Liver (tissue), 9 donors: ENCODE measurements around the gene TCF7L1. TPM values are rescaled to one million over a fixed set of nuclear protein-coding genes. Genes with fewer than 3 reads are reported as not detected.

Experiments used
- DNase-seq: peaks from one replicate; pipeline ENCODE4 v3.0.0-alpha.2; 2017; ENCODE audit warnings: low spot score
- H3K27ac ChIP-seq, 2 donors: one replicate each; pipeline ENCODE4 v1.7.0; 2013; ENCODE audit warnings: inconsistent platforms in 2 of 2, low read length in 2 of 2, control low read depth in 1 of 2, low read depth in 1 of 2, mild to moderate bottlenecking in 1 of 2
- H3K27me3 ChIP-seq, 4 donors: one replicate each; pipeline versions ENCODE4 v1.6.1 to v1.7.0; 2013; ENCODE audit warnings: low read length in 3 of 4, inconsistent platforms in 1 of 4, mild to moderate bottlenecking in 1 of 4, moderate library complexity in 1 of 4; ENCODE audit not compliant: control insufficient read depth in 4 of 4, insufficient read depth in 4 of 4
- H3K36me3 ChIP-seq, 4 donors: one replicate each; pipeline versions ENCODE4 v1.6.1 to v1.7.0; 2013; ENCODE audit warnings: low read length in 3 of 4, mild to moderate bottlenecking in 3 of 4, low read depth in 1 of 4, moderate library complexity in 1 of 4; ENCODE audit not compliant: control insufficient read depth in 4 of 4, insufficient read depth in 3 of 4
- H3K4me1 ChIP-seq, 4 donors: one replicate each; pipeline versions ENCODE4 v1.6.1 to v1.7.0; 2013; ENCODE audit warnings: low read length in 3 of 4, mild to moderate bottlenecking in 3 of 4, moderate library complexity in 1 of 4; ENCODE audit not compliant: control insufficient read depth in 4 of 4, insufficient read depth in 4 of 4
- H3K4me3 ChIP-seq, 3 donors: one replicate each; pipeline versions ENCODE4 v1.6.1 to v1.7.0; 2013; ENCODE audit warnings: low read length in 3 of 3, control low read depth in 1 of 3, low read depth in 1 of 3, mild to moderate bottlenecking in 1 of 3
- H3K9ac ChIP-seq, 2 donors: one replicate each; pipeline ENCODE4 v1.7.0; 2013; ENCODE audit warnings: low read length in 2 of 2, mild to moderate bottlenecking in 2 of 2, moderate library complexity in 2 of 2, control low read depth in 1 of 2, low read depth in 1 of 2
- H3K9me3 ChIP-seq, 4 donors: one replicate each; pipeline versions ENCODE4 v1.6.1 to v1.7.0; 2013; ENCODE audit warnings: low read length in 3 of 4; ENCODE audit not compliant: control insufficient read depth in 4 of 4
- EGR1 ChIP-seq, 2 donors: IDR thresholded peaks; 2 replicates each; pipeline ENCODE4 v1.6.1; 2016 to 2018; ENCODE audit warnings: antibody characterized with exemption in 2 of 2, low read depth in 2 of 2
- FOXA1 ChIP-seq: IDR thresholded peaks from 2 replicates; pipeline ENCODE4 v1.6.1; 2016; ENCODE audit warnings: antibody characterized with exemption
- FOXA2 ChIP-seq: IDR thresholded peaks from 2 replicates; pipeline ENCODE4 v1.6.1; 2016; ENCODE audit warnings: antibody characterized with exemption
- GABPA ChIP-seq, 2 donors: IDR thresholded peaks in 1 of 2; conservative IDR thresholded peaks in 1 of 2; 2 replicates each; pipeline ENCODE4 v1.6.1; 2016; ENCODE audit warnings: antibody characterized with exemption in 2 of 2, mild to moderate bottlenecking in 1 of 2, moderate library complexity in 1 of 2
- HNF4A ChIP-seq, 2 donors: conservative IDR thresholded peaks; 2 replicates each; pipeline ENCODE4 v1.6.1; 2016; ENCODE audit warnings: antibody characterized with exemption in 2 of 2, mild to moderate bottlenecking in 2 of 2
- HNF4G ChIP-seq: IDR thresholded peaks from 2 replicates; pipeline ENCODE4 v1.6.1; 2016; ENCODE audit warnings: antibody characterized with exemption
- JUND ChIP-seq, 2 donors: IDR thresholded peaks; 2 replicates each; pipeline ENCODE4 v1.6.1; 2016; ENCODE audit warnings: antibody characterized with exemption in 2 of 2
- NR2F2 ChIP-seq: IDR thresholded peaks from 2 replicates; pipeline ENCODE4 v1.6.1; 2016; ENCODE audit warnings: antibody characterized with exemption
- RAD21 ChIP-seq, 2 donors: IDR thresholded peaks; 2 replicates each; pipeline ENCODE4 v1.6.1; 2016; ENCODE audit warnings: antibody characterized with exemption in 2 of 2, mild to moderate bottlenecking in 2 of 2
- RXRA ChIP-seq, 2 donors: IDR thresholded peaks; 2 replicates each; pipeline ENCODE4 v1.6.1; 2017 to 2018; ENCODE audit warnings: antibody characterized with exemption in 2 of 2, mild to moderate bottlenecking in 1 of 2
- SP1 ChIP-seq: IDR thresholded peaks from 2 replicates; pipeline ENCODE4 v1.6.1; 2018; ENCODE audit warnings: antibody characterized with exemption, mild to moderate bottlenecking
- TAF1 ChIP-seq: conservative IDR thresholded peaks from 2 replicates; pipeline ENCODE4 v1.6.1; 2016; ENCODE audit warnings: antibody characterized with exemption, mild to moderate bottlenecking
- YY1 ChIP-seq: IDR thresholded peaks from 2 replicates; pipeline ENCODE4 v1.6.1; 2016; ENCODE audit warnings: antibody characterized with exemption, mild to moderate bottlenecking
- WGBS: extraction: QIAGEN DNeasy Blood & Tissue Kit; methylation state at CpG from one replicate; pipeline ENCODE4 v1.1.7; 2013; 5-methylcytosine and 5-hydroxymethylcytosine counted together
- polyA plus RNA-seq, 2 donors: library from polyadenylated mRNA; stranded (reverse) in 1 of 2; unstranded in 1 of 2; fragments of 200-250 nt in 1 of 2; fragments of >200 nt in 1 of 2; fragmentation: Nextera tagmentation in 1 of 2; extraction: Ambion mirVana in 1 of 2; gene quantifications; one replicate each; pipeline versions ENCODE4 v1.2.1 to v1.2.3, GENCODE V29; 2013 to 2015
- total RNA-seq, 2 donors: library from RNA; depleted of rRNA; stranded (reverse); fragments of >200 nt; gene quantifications; one replicate each; pipeline ENCODE4 v1.2.3, GENCODE V29; 2014
- TF ChIP-seq, protein P1 (sequence below): fragments of 150-350 bp; IDR thresholded peaks from 2 replicates; pipeline ENCODE4 v1.5.1; 2017; ENCODE audit warnings: improper control_type of control experiment, low read depth, low read length; ENCODE audit not compliant: missing input control
- TF ChIP-seq, protein P2 (sequence below): IDR thresholded peaks from 2 replicates; pipeline ENCODE4 v1.6.1; 2016; ENCODE audit warnings: antibody characterized with exemption
- TF ChIP-seq, protein P3 (sequence below): IDR thresholded peaks from 2 replicates; pipeline ENCODE4 v1.6.1; 2016; ENCODE audit warnings: antibody characterized with exemption
- TF ChIP-seq, protein P4 (sequence below): IDR thresholded peaks from 2 replicates; pipeline ENCODE4 v1.6.1; 2016; ENCODE audit warnings: antibody characterized with exemption
- TF ChIP-seq, protein P5 (sequence below): IDR thresholded peaks from 2 replicates; pipeline ENCODE4 v1.6.1; 2016; ENCODE audit warnings: antibody characterized with exemption, mild to moderate bottlenecking
- donor health status: healthy.
- donor health status: healthy.
- donor health status: healthy.
- donor health status: healthy.
- donor health status: healthy.

The TCF7L1 gene
- total and polyA plus RNA-seq, 4 donors: 1.6 to 6.0 (median 4.8) TPM

DNA sequence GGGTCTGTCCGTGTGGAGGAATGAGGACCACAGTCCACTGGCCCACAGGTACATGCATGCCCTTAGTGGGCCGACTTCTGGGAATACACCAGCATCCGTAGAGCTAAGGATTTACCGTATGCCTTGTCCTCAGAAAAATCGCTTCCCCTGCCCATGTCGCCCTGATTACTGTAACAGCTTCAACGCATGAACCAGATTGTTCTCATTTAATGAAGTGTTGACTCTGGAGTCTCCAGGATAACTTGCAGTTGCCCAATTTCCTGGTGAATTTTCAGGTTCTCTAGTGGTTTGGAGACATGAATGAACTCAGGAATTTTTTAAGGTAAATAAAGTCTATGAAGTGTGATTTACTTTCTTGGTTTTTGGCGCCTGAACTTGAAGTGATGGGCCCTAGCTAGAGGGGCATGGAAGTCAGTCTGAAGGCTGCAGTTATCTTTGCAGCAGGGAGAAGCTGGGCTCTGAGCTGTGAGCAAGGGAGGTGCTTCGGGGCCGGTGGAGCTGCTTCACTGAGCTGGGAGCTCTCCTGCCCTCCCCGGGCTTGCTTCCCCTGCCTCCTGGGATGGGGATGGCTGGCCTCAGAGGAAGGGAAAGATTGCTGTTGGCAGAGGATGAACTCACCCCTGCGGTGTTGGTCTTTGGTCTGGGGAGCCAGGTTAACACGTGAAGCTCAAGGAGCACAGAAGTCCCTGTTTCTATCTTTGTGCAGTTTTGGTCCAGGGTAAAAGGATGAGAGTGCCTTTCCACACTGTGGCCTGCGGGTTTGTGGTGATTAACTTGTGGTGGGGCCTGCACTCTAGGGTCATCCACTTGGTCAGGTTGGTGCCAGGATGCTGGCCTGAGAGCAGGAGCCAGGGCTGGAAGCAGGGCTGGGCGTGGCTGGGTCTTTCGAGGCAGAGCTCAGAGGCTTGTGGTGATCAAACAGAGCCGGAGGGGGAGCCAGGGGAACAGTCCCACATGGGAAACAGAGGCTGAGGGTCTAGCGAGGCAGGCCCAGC lies 28.1 kb downstream of the TCF7L1 start (continued):
- TF ChIP-seq FOXA1: no peak
- TF ChIP-seq, protein P1, sequence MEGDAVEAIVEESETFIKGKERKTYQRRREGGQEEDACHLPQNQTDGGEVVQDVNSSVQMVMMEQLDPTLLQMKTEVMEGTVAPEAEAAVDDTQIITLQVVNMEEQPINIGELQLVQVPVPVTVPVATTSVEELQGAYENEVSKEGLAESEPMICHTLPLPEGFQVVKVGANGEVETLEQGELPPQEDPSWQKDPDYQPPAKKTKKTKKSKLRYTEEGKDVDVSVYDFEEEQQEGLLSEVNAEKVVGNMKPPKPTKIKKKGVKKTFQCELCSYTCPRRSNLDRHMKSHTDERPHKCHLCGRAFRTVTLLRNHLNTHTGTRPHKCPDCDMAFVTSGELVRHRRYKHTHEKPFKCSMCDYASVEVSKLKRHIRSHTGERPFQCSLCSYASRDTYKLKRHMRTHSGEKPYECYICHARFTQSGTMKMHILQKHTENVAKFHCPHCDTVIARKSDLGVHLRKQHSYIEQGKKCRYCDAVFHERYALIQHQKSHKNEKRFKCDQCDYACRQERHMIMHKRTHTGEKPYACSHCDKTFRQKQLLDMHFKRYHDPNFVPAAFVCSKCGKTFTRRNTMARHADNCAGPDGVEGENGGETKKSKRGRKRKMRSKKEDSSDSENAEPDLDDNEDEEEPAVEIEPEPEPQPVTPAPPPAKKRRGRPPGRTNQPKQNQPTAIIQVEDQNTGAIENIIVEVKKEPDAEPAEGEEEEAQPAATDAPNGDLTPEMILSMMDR: no peak
- TF ChIP-seq, protein P2, sequence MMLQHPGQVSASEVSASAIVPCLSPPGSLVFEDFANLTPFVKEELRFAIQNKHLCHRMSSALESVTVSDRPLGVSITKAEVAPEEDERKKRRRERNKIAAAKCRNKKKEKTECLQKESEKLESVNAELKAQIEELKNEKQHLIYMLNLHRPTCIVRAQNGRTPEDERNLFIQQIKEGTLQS: no peak
- no peak for TF ChIP-seq RAD21 (IDR thresholded peaks at IDR 0.05)
- no peak for TF ChIP-seq FOXA2

DNA sequence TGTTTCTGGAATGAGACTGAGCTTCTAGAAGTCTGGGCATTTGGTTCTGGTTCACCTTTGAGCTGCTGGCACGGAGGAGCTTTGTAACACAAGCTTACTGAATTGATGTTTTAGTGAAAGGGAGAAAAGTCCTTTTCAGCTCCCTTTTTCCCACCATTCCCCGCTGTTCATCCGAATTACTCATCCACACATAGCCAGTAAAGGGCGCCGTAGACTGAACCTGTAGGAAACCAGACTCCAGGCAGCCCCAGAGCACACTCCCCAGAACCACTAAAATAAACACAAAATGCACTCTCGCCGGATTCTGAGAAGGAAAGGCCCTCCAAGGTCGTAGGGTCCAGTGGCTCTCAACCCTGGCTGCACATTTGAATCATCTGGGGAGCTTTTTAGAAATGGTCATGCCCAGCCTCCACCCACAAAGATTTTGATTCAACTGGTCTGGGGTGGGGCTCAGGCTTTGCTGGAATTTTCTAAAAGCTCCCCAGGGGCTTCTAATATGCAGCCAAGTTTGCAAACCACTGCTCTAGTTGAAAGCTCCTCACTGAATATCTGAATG lies 29.6 kb downstream of the TCF7L1 start:
- H3K36me3 ChIP-seq: no peaks in the 10 kb centered on the region
- no peak for TF ChIP-seq JUND (IDR thresholded peaks at IDR 0.05)
- TF ChIP-seq SP1: peak; percentile 61
- peak; percentile 66 for TF ChIP-seq NR2F2
- TF ChIP-seq, protein P1: no peak
- no peak for TF ChIP-seq FOXA2
- TF ChIP-seq HNF4G: no peak
- TF ChIP-seq, protein P3, sequence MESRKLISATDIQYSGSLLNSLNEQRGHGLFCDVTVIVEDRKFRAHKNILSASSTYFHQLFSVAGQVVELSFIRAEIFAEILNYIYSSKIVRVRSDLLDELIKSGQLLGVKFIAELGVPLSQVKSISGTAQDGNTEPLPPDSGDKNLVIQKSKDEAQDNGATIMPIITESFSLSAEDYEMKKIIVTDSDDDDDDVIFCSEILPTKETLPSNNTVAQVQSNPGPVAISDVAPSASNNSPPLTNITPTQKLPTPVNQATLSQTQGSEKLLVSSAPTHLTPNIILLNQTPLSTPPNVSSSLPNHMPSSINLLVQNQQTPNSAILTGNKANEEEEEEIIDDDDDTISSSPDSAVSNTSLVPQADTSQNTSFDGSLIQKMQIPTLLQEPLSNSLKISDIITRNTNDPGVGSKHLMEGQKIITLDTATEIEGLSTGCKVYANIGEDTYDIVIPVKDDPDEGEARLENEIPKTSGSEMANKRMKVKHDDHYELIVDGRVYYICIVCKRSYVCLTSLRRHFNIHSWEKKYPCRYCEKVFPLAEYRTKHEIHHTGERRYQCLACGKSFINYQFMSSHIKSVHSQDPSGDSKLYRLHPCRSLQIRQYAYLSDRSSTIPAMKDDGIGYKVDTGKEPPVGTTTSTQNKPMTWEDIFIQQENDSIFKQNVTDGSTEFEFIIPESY: no peak
- peak; percentile 15 to 17 for TF ChIP-seq RXRA (IDR thresholded peaks at IDR 0.05)
- peak; percentile 29 to 45 for TF ChIP-seq RAD21 (IDR thresholded peaks at IDR 0.05)
- TF ChIP-seq, protein P4, sequence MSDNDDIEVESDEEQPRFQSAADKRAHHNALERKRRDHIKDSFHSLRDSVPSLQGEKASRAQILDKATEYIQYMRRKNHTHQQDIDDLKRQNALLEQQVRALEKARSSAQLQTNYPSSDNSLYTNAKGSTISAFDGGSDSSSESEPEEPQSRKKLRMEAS: peak; percentile 23
- peak; percentile 51 to 65 for TF ChIP-seq HNF4A (conservative IDR thresholded peaks at IDR 0.05)
- TF ChIP-seq FOXA1: no peak
- TF ChIP-seq, protein P2: no peak
- no peak for TF ChIP-seq TAF1
- no peak for TF ChIP-seq GABPA (IDR thresholded peaks at IDR 0.05 in 1 of 2, conservative IDR thresholded peaks at IDR 0.05 in 1 of 2)
- TF ChIP-seq EGR1 (IDR thresholded peaks at IDR 0.05; ENCODE audit: low read depth in 2 of 2): no peak
- TF ChIP-seq, protein P5, sequence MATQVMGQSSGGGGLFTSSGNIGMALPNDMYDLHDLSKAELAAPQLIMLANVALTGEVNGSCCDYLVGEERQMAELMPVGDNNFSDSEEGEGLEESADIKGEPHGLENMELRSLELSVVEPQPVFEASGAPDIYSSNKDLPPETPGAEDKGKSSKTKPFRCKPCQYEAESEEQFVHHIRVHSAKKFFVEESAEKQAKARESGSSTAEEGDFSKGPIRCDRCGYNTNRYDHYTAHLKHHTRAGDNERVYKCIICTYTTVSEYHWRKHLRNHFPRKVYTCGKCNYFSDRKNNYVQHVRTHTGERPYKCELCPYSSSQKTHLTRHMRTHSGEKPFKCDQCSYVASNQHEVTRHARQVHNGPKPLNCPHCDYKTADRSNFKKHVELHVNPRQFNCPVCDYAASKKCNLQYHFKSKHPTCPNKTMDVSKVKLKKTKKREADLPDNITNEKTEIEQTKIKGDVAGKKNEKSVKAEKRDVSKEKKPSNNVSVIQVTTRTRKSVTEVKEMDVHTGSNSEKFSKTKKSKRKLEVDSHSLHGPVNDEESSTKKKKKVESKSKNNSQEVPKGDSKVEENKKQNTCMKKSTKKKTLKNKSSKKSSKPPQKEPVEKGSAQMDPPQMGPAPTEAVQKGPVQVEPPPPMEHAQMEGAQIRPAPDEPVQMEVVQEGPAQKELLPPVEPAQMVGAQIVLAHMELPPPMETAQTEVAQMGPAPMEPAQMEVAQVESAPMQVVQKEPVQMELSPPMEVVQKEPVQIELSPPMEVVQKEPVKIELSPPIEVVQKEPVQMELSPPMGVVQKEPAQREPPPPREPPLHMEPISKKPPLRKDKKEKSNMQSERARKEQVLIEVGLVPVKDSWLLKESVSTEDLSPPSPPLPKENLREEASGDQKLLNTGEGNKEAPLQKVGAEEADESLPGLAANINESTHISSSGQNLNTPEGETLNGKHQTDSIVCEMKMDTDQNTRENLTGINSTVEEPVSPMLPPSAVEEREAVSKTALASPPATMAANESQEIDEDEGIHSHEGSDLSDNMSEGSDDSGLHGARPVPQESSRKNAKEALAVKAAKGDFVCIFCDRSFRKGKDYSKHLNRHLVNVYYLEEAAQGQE: no peak
- peak; percentile 21 for TF ChIP-seq YY1
- no peaks in the 10 kb centered on the region for H3K27me3 ChIP-seq
- H3K9ac ChIP-seq: no peak overlapping the region
- peaks cover 7 to 22% (median 14%) of the 10 kb centered on the region in 4 donors for H3K4me1 ChIP-seq
- H3K4me3 ChIP-seq: no peak overlapping the region
- 28% methylated on average over 8 of the region's 8 CpGs for WGBS
- H3K9me3 ChIP-seq: no peaks in the 10 kb centered on the region
- no peak for DNase-seq
- peak overlapping the region; percentile 17 to 23 for H3K27ac ChIP-seq
